SK-N-MC (cell line): Measurements from ENCODE around the gene QKI.

Experiments used
- EZH2 ChIP-seq: fragments of 200-600 bp; sonication (generic); IDR thresholded peaks from one replicate; pipeline ENCODE4 v1.6.1; 2017; ENCODE audit warnings: antibody characterized with exemption
- FOXP2 ChIP-seq: optimal IDR thresholded peaks from 2 replicates; pipeline ENCODE3; 2011; ENCODE audit warnings: mild to moderate bottlenecking, moderate library complexity; ENCODE audit not compliant: insufficient read depth; ENCODE audit errors: extremely low read length, control extremely low read depth
- POLR2AphosphoS5 ChIP-seq: IDR thresholded peaks from 2 replicates; pipeline ENCODE4 v1.6.1; 2012; ENCODE audit warnings: mild to moderate bottlenecking, low read depth, low read length, borderline replicate concordance

DNA sequence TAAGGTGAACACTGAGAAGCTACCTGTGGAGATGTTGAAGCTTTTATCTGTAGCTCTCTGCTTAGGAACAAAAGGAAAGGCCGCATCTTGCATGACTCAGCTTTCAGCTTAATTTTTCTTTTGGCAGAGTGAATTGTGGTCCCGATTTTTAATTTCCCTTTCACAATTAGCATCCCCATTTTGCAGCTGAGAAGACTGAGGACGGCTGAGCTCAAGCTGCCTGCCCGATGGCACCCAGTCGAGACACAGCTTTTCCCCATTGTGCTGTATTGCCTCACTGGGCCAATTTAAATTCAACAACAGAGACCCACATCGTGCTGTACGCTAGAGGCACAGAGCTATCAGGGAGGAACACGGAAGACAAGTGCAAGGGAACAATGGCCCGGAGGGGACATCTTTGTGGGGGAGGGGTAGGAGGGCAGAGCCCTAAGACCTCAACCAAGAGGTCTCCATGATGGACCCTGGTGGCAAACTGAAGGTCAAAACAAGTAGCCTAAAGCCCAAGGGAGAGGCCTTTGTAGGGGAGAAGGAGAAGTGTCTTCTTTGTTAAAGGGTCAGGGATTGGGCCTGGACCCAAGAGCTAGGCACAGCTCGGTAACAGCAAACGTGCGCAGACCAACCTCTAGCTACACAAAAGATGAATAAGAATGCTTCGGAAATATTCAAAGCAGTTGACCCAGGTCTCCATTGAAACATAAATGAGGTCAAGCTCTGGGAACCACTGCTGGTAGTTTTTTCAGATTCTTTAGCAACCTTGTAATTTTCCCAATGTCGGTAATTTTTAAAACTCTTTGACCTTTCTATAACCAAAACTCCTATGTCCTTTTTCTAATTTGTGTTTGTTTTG lies 13.3 kb upstream of the QKI start:
- no peak for TF ChIP-seq POLR2AphosphoS5
- TF ChIP-seq EZH2: no peak
- TF ChIP-seq FOXP2: no peak
